GM18502 (cell line): ENCODE measurements around the gene MRPS10.

Experiments
- ATAC-seq: cut with Tn5 transposase; IDR thresholded peaks from one replicate; pipeline ENCODE4 v1.9.1; 2021; ENCODE audit warnings: mild to moderate bottlenecking; ENCODE audit not compliant: unreplicated experiment, poor library complexity

The MRPS10 gene

GRCh38 chr6:42217519-42218367, at the start of gene MRPS10:
Gene MRPS10, minus strand, starts transcription at chr6:42217861. Its CDS starts 12 bp downstream, at chr6:42217849.
- ATAC-seq: peak; percentile 94

GRCh38 chr6:42266538-42266937, 48.9 kb upstream of the MRPS10 start:
- no peak for ATAC-seq

- ATAC-seq: no peak
Measured at GRCh38 chr6:42264852-42265390, 47.3 kb upstream of the MRPS10 start.

GRCh38 chr6:42264162-42264851, 46.6 kb upstream of the MRPS10 start:
- ATAC-seq: no peak

DNA sequence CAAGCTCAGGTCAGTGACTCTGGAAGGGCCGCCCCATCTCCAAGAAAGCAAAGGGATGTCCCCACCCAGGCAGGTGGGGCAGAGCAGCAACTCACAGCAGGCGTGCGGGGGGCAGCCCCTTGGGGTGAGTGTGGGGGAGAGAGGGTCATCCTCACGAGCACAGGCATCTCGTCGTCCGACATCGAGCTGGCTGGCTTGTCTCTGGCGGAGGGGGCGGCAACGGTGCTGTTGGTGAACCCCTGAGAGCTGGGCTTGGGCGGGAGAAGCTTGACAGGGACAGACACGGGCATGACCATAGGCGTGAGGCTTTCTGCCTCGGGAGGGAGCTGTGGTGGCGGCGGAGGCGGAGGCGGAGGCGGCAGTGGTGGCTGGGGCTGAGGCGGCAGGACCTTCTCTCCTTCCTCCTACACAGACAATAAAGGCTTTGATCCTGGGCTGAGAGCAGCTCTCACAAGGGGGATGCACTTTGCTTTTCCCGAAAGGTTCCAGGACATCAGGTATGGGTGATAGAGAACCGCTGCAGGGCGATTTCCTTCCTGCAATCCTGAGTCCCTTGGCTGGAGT, 45.6 kb upstream of the MRPS10 start:
- no peak for ATAC-seq

GRCh38 chr6:42260972-42261371, 43.3 kb upstream of the MRPS10 start:
- no peak for ATAC-seq

- ATAC-seq: no peak
Measured at GRCh38 chr6:42260396-42260888, 42.8 kb upstream of the MRPS10 start.

GRCh38 chr6:42259841-42260395, 42.3 kb upstream of the MRPS10 start:
- ATAC-seq: no peak

DNA sequence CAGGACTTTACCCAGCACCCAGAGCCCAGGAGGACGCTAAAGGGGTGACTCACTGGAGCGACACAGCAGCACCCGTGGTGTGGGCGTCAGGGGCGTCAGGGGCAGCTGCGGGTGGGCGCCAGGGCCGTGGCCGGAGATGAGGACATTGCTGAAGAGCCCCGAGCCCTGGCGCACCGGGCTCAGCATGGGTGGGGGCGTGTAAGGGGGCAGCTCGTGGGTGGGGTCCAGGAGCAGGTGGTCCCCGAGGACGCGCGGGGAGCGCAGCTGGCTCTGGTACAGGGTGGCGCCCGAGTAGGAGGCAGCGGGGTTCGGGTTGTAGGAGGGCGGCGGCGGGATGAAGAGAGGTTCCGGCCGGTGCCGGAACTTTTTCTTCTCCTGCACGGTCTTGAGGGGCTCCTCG, 41.6 kb upstream of the MRPS10 start:
- no peak for ATAC-seq

- no peak for ATAC-seq
Measured at GRCh38 chr6:42257614-42258013, 40.0 kb upstream of the MRPS10 start.

GRCh38 chr6:42257063-42257462, 39.4 kb upstream of the MRPS10 start:
- ATAC-seq: no peak

- no peak for ATAC-seq
Measured at GRCh38 chr6:42255050-42255449, 37.4 kb upstream of the MRPS10 start.

DNA sequence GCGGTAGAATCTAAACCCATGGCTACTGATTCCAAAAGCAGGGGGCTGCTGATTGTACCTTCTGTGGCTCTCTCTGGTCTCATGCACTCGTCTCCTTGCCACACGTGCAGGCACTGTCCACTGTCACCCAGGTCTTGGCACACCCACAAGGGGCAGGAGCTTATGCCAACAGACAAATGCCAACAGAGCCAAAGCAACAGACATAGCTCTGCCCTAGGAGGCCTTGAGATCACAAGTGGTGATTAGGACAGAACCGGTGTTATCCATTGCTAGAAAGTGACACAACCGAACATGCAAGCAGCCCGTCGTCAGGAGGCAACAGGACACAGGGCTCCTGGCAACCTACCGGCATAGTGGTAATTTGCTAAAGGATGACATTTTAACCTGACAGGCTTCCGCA, 36.8 kb upstream of the MRPS10 start:
- no peak for ATAC-seq

DNA sequence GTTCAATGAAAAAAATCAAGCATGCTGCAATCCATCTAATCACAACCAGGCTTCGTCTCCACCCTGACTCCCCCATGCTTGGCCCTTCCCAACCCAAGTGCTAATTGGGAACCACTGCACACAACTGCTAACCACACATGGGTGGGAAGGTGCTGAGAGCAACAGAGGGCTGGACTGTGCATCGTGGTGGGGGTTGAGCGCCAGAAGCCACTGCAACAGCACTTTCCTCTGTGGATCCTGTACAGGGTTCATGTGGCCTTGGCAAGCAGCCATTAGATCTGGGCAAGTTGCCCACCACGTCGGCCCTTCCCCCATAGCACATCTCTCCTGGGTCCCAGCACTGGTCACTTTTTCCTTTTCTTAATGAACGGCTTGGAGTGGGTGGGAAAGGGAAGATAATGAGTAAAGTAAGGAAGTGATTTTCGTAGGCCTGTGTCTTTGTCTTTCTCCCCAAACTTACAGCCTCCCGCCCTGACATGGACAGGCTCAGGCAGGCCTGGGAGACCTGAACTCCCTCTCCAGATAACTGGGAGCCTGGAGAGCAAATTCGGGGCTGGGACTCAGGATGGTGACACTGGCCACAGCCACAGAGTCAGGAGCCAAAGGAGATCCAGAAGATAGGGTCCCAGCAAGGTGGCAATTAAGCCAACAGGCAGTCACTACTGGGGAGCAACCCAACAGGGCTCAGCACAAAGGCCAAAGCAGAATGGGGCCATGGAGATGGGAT, 34.4 kb upstream of the MRPS10 start:
- ATAC-seq: no peak

DNA sequence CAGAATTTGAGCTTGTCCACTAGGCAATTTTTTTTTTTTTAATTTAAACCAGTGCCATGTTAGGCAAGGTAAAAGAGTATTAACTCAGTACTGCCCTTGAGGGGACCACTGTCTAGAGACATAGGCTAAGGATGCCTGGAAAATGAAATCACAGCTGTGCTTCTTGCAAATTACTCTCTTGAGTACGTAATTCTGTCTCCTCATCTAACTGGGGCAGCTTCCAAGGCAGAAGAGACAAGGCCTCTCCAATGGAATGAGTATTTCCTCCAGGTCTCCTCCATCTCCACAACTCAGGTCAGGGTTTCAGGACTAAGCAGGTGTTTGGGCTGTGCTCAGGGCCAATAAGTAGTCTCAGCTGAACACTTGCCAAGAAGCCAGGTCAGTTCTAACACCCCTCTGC, 33.8 kb upstream of the MRPS10 start:
- ATAC-seq: no peak

- no peak for ATAC-seq
Measured at GRCh38 chr6:42250274-42250931, 32.7 kb upstream of the MRPS10 start.

DNA sequence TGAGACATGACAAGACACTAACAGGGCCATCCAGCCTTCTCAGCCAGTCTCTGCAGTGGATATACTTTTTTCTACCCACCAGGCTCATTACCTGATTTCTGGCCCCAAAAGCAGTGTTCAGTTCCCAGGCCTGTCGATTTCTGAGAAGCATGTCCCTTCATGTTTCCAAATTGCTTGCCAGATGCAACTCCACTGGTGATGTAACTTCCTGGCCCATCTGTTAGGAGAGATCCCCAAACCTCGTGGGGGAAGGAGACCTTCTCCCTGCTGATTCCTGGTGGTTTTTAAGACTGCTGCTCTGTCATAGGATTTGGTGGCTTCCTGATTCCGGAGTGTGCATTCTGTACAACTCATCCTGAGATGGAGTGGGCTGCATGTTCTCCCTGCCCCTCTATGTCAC, 31.6 kb upstream of the MRPS10 start:
- no peak for ATAC-seq

- ATAC-seq: no peak
Measured at GRCh38 chr6:42243046-42243445, 25.4 kb upstream of the MRPS10 start.

DNA sequence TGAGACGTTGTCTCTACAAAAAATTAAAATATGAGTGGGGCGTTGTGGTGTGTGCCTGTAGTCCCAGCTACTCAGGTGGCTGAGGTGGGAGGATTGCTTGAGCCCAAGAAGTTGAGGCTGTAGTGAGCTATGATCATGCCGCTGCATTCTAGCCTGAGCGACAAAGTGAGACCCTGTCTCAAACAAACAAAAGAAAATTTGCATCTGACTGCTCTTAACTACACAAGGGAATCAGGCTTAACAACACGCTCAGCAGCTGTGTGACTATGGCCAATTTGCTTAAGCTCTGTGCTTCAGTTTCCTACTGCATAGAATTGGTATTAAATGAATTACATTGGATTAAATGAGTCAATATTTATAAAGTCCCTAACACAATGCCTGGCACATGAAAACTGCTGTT, 24.3 kb upstream of the MRPS10 start:
- no peak for ATAC-seq
